ENCODE data around the gene KRT2.
"Not testable (repeated sequence)": the region's sequence is repeated elsewhere in the genome, so short reads cannot be mapped to it uniquely, and the experiment has no call there.

The KRT2 gene

DNA sequence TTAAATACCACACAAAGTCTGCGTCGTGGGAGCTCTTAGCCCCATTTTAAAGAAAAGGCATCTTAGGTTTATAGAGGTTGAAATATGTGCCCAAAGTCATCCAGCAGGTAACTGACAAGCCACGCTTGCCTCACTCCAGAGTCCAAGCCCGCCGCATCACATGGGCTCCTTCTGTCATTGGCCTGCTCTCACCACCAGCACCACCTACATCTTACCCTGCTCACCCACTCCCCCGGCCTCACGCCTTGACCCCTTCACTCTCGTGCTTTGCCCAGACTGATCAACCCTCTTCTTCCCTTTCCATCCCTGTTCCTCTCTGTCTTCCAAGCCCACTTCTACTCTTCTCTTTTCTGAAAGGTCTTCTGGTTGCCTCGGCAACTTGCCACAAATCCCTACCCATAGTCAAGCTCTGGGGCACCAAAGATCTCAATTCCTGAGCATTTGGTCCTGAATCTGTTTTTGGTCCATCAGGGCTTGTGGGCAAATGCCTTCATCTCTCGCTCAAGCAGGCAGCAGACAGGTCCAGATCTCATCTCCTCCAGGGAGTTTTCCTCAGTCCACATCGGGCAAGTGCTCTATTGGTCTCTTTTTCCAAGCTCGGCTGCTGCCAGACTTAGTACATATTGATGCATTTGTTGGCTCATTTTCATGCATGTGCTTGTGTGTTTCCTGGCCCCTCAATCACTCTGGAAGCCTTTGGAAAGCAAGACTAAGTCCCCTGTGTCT lies 31.7 kb upstream of the KRT2 start:
- DNase-seq = no peak

DNA sequence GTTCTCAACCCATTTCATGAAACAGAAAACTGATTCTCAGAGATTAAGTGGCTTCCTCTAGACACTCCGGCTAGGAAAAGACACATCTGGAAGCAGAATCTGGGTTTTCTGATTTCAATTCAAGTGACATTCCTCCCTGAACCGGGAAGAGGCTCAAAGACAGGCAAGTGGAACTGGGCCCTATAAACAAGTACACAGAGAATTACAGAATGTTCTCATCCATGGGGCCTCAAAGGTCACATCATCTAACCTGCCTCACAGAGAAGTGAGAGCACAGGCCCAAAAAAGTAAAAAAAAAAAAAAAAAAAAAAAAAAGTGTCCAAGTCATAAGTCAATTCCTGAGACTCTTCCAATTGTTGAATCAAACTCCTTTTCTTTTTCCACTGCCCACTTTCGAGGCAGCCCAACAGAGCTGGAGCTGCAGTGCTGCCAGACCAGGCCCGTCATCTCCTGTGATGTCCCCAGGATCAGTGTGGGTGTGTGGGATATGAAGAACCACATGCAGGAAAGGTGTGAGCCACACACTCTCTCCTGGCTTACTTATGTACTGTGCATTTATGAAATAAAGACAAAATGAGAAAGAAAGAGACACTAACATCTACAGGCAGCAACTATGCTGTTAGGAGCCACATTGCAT lies 31.0 kb upstream of the KRT2 start:
- no peak for DNase-seq

DNA sequence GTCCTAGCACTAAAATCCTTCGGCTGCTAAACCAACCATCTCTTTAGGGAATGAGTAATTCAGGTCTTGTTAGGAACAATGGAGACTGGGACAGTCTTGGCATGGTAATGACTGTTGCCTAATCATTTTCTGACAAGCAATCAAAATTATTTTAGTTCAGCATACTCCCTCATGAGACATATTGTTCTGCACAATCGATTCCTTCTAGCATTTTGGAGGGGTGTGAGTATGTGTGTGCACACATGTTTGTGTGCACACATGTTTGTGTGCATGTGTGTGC lies 30.3 kb upstream of the KRT2 start:
- DNase-seq = no peak

DNA sequence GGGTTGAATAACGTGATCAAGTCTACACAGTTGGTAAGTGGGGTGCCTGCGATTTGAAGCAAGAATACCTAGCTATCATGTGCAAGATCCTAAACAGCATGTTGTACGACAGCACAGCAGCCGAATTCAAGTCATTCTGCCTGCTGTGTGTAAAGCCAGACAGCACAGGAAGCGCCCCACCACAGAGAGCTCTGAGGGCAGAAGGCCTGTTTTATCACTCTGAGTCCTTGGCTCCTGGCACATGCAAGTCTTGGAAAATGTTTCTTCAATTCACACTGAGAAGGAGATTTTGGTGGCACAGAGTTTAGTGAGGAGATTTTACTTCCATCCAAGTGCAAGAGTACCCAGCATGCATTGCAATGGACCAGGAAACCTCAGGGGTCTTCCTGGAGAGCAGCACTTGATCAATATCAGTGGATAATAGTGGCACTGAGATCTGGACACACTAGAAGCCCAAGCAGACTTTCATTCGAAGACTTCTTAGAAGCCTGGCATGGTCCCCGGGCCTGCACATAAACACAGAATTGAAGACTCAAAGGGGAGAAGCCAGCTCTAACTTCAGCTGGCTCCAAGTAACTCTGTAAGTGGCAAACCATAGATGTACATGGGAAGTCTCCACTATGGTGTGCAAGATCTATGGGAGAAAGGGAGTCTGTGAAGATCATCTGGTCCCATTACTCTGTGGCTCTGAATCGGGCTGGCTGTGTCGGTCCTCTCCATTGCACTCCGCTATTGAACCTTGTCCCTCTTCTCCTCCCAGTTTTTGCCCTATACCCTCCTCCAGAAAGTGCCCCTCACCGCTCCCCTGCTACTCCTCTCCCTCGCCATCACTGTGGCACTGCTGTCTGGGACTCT lies 29.7 kb upstream of the KRT2 start:
- DNase-seq = no peak

DNA sequence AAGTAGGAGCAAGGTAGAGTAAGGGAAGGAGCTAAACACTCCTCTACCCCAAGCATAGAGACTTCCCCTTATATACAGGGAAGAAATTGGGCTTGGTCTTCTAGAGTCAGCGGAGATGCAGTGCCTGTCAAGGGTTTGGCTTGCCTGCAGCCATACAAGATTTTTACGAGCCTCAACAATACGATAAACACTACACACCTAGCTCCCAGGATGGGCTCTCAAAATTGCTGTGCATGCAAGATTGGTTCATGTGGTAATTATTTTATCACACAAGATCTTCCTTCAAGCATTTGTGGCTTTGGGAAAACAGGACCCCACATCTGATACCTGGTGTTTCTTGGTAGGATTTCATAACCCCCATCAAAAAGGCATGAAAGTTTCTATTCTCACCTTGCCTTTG lies 28.4 kb upstream of the KRT2 start, which contains the start of gene KRT1:
Gene KRT1, minus strand, starts transcription at position 45 of the 400 bp plus-strand sequence. CDS start 59 bp downstream, outside the sequence.
- DNase-seq = no peak

DNA sequence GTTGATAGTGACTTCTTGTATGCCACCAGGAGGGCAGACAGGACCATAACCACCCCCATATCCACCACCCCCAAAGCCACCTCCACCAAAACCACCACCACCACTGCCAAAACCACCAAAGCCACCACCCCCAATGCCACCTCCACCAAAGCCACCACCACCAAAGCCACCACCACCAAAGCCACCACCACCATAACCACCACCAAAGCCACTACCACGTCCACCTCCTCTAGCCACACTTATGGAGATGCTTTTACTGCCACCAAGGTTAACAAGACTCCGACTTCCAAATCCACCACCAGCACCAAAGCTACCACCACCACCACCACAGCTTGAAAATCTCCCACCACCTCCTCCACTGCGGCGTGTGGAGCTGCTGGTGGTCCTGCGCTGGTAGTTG lies 27.9 kb upstream of the KRT2 start:
- no peak for DNase-seq

DNA sequence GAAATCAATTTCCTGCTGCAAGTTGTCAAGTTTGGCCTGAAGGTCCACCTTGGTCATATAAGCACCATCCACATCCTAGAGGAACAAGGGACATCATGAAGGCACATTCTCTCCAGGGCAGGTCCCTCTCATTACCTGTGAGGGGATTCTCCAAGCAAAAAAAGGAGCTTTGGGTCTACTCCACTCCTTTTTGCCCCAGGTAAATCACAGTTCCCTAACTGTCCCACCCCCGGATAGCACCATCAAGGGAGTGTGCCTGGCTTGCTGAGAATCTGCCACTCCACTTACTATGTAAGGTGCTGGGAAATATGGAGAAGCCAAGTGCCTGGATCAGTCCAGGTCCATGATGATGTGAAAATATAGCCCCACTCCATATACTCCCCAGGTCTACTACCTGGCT lies 25.7 kb upstream of the KRT2 start:
- no peak for DNase-seq

DNA sequence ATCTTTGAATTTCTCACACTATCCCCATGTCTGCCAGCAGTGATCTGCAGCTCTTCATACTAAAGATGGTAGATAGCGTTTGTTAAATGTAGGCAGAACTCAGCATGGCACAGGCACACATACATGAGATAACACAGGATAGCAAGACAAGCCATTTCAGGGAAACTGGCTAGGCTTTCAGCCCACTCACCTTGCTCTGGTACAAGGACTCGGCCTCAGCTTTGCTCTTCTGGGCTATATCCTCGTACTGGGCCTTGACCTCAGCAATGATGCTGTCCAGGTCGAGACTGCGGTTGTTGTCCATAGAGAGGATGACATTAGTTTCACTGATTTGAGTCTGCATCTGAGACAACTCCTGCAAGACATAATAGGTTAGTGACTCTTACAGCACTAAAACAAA lies 25.1 kb upstream of the KRT2 start:
- DNase-seq = no peak

DNA sequence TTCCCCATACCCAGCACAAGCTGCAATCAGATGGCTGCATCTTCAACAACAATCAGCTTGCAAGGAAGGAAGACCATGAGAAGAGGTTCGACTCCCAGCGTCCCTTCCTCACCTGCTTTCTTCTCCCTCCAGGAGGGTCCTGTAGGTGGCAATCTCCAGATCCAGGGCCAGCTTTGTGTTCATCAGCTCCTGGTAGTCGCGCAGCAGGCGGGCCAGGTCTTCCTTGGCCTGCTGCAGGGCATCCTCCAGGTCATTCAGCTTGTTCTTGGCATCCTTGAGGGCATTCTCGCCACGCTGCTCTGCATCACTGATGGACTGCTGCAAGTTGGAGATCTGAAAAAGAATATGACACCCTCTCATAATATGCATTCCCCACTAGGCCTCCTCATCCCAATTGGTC lies 24.2 kb upstream of the KRT2 start:
- DNase-seq = no peak

DNA sequence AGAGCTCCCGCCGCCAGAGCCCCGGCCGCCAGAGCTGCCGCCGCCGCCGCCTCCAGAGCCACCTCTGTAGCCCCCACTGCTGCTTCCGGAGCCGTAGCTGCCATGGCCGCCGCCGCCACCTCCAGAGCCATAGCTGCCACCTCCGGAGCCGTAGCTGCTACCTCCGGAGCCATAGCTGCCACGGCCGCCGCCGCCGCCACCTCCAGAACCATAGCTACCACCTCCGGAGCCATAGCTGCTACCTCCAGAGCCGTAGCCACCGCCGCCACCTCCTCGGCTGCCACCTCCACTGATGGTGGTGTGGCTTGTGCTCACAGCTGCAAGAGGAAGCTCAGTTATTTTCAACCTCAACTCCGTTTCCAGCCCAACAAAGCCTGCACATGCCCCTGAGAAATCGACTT lies 23.3 kb upstream of the KRT2 start:
- DNase-seq = no peak

DNA sequence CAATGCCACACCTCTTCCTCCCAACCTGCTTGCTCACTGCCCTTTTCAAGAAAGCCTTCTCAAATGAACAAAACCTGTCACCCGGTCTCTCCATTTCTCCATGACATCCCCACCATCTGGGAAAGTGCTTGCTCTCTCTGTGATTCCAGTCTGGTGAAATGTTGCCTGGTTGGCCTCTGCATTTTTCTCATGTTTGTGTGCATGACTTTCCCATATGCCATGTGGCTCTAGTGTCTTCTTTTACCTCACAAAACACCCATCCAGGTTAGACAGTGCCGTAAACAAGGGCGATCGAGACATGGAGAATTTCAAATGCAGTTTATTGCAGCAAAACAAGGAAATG lies 22.4 kb upstream of the KRT2 start:
- no peak for DNase-seq

DNA sequence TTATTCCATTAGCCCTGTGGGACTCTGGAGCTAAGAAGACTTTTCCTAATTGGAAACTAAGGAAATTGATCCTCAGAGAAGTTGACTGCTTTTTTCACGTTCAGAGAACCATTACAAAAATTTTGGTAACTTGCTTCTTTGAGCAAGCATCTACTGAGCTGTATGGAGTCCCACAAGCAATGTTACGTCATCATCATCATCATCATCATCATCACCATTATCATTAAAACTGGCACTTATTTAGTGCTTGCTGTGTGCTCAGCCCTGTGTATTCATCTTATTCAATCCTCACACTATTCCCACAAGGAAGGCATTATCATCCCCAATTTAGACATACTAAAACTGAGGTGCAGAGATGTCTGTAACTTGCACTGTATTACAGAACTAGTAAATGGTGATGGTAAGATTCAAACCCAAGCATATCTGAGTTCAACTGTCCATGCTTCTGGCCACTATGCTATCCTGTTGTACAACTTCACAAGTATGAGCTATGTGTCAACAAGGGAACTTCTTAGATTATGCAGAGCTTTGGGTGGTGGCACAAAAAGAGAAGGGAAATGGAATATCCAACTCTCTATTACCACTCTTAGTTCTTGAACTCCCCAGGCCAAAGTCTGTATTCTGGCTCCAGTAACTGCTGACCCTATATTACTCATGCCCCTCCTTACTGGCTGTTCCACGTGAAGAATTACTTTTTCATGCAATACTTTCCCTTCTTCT lies 21.9 kb upstream of the KRT2 start:
- no peak for DNase-seq

DNA sequence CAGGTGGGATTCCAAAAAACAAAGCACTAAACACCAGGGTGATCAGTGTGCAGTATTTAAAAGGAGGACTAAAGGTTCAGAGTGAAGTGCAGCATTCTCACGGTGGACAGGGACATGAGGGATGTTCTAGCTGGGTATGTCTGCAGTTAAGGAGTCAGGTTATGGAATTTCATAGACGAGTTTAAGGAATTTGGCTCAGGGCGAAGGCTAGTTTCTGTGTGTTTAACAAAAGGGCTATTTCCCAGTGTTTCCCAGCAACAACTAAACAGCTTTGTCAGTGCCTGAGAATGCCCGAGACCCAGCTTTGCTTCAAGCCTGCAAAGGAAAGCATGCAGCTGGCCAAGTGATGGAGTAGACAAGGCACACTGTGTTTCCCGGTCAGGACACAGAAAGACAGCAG lies 21.2 kb upstream of the KRT2 start:
- DNase-seq = no peak

DNA sequence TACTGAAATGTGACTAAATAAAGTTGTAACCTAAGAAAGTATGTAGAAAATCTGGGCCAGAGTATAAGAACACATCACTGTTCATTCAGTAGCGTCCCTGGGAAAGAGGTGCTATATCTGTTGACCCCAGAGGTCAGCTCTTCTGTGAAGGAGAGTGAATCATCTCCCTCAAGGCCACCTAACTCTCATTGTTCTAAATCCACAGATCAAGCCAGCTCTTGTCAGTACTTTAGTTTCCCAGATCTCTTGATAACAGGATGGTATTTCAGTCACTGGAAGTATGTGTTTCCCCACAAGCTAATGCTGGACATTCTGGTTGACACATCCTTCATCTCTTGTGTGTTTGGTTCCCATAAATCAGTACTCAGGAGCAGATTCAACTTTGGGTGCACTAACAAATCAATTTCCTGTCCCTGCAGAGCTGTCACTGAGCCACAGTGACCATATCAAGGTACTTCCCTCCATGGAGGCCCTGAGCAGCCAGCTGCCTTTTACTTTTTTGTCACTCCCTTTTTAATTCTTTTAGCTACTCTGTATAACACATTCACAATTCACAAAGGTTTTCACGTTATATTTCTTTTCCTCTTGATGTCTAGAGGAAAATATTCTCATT lies 20.4 kb upstream of the KRT2 start:
- DNase-seq = no peak

DNA sequence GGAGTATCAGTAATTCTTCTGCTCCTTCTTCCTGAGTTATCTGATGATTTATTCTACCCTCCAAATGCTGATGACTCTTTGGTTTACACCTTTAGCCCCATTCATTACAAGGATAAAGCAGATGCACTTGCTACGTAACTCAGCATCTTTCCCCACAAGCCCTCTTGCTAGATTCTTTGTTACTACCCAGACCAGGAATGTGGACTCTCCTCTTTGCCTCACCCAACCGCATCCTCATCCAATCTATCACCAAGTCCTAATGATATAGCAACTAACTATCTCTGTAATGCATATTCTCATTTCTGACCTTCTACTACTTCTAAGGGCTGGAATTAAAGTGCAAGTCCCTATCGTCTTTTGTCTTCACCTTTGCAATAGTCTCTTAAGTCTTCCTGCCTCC lies 18.9 kb upstream of the KRT2 start:
- DNase-seq = no peak

DNA sequence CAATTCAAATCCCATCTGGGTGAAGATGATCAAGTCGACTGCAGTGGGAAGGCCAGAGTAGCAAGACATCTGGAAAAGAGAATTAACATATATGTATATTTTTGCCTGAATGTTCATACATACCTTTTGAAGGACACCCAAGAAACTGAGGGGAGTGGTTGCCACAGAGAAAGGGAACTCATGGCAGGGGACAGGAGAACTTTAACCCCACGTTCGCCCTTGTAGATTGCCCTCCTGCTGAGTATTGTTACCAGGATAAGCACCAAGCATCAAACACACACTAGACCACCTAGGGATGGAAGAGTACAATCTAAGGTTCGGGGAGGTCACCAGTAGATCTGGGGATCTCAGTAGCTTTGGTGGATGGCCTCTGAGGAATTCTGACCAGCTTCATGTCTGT lies 18.5 kb upstream of the KRT2 start:
- no peak for DNase-seq

DNA sequence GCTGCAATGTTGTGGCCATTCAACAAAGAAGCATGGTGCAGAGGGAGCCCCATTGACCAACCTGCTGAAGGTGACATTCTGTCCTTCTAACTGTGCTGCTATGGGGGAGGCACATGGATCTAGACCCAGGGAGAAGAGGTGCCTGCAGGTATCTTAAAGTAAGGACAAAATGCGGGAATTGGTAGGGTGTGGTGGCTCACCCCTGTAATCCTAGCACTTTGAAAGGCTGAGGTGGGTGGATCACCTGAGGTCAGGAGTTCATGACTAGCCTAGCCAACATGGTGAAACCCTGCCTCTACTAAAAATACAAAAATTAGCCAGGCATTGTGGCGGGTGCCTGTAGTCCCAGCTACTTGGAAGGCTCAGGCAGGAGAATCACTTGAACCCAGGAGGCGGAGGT lies 17.9 kb upstream of the KRT2 start:
- DNase-seq = not testable (repeated sequence)

DNA sequence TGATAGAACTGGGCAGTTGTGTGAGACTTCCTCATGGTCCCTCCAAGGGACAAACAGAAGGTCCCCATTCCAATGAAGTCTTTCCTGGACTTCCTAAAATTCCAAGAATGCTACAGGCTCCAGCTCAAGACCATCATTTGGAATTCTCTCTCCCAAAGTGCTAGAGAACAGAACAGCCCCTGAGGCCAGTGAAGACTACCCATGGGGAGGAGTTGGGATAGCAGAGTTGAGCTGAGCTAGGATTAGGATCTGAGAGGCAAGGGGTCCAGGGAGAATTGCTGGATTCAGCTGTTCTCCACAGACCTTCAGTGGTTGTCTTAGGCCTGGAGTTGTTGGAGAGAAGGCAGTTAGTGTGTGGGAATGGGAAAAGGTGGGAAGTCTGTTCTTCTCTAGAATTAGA lies 17.4 kb upstream of the KRT2 start:
- DNase-seq = no peak

DNA sequence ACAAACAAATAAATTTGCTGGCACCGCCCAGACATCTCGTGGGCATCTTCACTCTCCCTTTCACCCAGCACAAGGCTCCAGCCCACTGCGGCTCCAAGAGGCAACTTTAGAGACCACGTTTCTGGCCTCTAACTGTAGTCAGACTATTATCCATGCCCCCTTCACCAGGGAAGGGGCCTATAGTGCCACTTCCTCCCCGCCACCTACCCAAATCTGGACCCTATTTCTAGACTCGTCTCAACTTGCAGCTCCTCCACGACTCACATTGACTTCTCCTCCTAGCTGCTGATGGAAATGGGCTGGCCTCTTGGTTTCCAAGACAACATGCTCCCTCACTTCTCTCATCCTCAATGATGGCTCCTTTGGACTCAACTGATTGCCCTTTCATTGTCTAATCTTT lies 15.9 kb upstream of the KRT2 start:
- no peak for DNase-seq

DNA sequence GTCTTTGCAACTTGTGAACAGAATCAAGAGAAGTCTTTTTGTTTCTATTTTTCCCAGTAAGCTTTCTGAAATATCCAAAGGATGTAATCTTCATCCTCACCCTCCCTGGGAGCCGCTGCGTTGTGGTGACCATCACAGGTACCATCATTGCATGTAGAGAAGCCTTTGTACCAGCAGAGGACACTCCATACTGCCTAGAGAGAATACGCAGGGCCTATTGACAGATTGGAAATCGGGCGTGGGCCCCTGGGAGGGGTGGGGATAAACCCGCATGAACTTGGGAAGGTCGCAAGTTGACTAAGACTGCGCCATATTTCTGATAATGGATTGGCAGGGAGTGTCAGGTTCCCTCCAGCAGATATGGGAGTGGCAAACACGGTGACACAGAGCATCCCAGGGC lies 15.5 kb upstream of the KRT2 start:
- DNase-seq = peak in 1 of 3 experiments; percentile 15

DNA sequence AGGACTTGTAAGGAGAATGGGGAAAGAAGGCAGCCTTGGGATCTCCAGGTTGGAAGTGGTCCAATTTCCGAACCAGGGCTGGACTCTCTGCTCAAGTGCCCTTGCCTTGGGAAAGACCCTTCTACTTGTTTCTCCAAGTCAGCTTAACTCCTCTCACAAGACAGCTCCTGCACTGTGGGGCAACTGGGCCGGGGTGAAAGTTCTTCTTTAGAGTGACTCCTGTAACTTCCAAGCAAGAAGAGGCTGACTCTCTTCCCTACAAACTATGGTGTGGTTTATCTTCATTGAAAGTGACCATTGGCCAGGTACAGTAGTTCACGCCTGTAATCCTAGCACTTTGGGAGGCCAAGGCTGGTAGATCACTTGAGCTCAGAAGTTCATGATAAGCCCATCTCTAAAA lies 14.5 kb upstream of the KRT2 start:
- no peak for DNase-seq

DNA sequence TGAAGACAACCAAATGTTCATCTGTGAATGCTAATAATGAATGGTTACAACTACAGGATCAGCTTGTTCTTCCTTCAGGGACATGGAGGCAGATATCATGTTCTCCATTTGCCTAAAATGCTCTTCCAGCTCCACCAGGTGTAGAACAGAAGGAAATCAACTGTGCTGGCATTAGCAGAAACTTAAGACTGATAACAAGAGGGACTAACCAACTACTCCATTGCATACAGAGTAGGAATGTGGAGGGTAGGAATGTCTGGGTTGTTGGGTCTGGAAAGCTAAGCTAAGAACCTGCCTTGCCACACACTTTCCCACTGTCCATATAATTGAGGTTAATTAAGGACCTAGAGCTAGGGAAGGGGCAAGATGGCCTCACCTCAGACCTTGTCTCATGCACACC lies 11.4 kb upstream of the KRT2 start:
- no peak for DNase-seq

DNA sequence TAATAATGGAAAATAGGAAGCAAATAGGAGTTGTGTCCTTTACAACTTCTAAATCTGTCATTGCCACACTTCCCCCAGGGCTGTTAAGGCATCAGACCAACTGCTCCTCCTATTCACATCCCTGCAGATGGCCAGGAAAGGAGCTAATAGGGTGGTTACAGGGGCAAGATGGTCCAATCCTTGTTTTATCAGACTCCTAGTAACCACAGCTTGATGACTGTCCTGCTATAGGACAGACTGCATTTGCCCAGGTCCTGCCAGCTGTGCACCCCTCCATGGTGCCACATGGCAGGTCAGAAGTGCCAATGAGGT lies 10.9 kb upstream of the KRT2 start:
- no peak for DNase-seq
